HG03575 (cell line): ENCODE data around the gene ZFP64.
"Not testable (repeated sequence)": the region's sequence is repeated elsewhere in the genome, so short reads cannot be mapped to it uniquely, and the experiment has no call there.

Experiments
- ATAC-seq: cut with Tn5 transposase; IDR thresholded peaks from one replicate; pipeline ENCODE4 v1.9.1; 2021; ENCODE audit not compliant: unreplicated experiment, insufficient number of reproducible peaks, low FRiP score; ENCODE audit errors: extremely low read depth

ZFP64 gene

GRCh38 chr20:52191132-52191915 is at the start of gene ZFP64:
Gene ZFP64 (minus strand): TSS chr20:52191779. CDS start chr20:52191636, 143 bp downstream.
- no peak for ATAC-seq

DNA sequence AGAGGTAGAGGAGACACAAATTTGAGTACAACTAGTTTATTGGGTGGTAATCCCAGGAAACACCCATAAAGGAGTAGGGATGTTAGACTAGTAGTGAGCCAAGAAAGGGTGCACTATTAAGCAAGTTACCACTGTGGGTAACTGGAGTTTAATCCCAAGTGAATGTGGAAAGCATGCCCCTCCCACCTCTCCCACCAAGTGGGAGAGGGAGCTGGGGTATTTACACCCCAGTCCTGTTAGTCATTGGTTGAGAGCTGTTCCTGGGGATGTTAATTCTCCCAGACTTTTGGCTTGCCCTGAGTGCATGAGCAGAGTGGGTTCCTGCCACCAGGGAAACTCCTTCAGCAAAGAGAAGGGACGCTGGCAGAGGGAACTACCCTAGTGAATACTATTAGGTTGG is 49.2 kb upstream of the ZFP64 start:
- no peak for ATAC-seq

GRCh38 chr20:52239102-52239501 is 47.5 kb upstream of the ZFP64 start:
- ATAC-seq = no peak

GRCh38 chr20:52236292-52236691 is 44.7 kb upstream of the ZFP64 start:
- no peak for ATAC-seq

GRCh38 chr20:52235129-52235528 is 43.5 kb upstream of the ZFP64 start:
- no peak for ATAC-seq

GRCh38 chr20:52234302-52235045 is 42.9 kb upstream of the ZFP64 start:
- no peak for ATAC-seq

GRCh38 chr20:52231230-52231746 is 39.7 kb upstream of the ZFP64 start:
- no peak for ATAC-seq

GRCh38 chr20:52230409-52230808 is 38.8 kb upstream of the ZFP64 start:
- ATAC-seq = no peak

GRCh38 chr20:52229346-52229745 is 37.8 kb upstream of the ZFP64 start:
- not testable (repeated sequence) for ATAC-seq

- no peak for ATAC-seq
These were observed 34.8 kb upstream of the ZFP64 start for GRCh38 chr20:52226370-52226769.

GRCh38 chr20:52224920-52225319 is 33.3 kb upstream of the ZFP64 start:
- ATAC-seq = no peak

DNA sequence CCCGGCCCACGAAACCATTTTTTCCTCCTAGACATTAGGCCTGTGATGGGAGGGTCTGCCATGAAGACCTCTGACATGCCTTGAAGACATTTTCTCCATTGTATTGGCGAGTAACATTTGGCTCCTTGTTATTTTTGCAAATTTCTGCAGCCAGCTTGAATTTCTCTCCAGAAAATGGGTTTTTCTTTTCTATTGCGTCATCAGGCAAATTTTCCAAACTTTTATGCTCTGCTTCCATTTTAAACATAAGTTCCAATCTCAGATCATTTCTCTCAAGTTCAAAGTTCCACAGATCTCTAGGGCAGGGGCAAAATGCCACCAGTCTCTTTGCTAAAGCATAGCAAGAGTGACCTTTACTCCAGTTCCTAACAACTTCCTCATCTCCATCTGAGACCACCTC is 29.8 kb upstream of the ZFP64 start:
- not testable (repeated sequence) for ATAC-seq

GRCh38 chr20:52220891-52221290 is 29.3 kb upstream of the ZFP64 start:
- not testable (repeated sequence) for ATAC-seq

GRCh38 chr20:52219441-52219840 is 27.9 kb upstream of the ZFP64 start:
- ATAC-seq = no peak

GRCh38 chr20:52217689-52218395 is 26.3 kb upstream of the ZFP64 start:
- ATAC-seq = no peak

- ATAC-seq = no peak
These were observed 22.4 kb upstream of the ZFP64 start for GRCh38 chr20:52213995-52214394.

- ATAC-seq = no peak
These were observed 21.4 kb upstream of the ZFP64 start for GRCh38 chr20:52212943-52213342.

- ATAC-seq = no peak
These were observed 18.7 kb upstream of the ZFP64 start for GRCh38 chr20:52210037-52210990.
